OCI-LY3 (cell line): ENCODE results near the gene MAGI1.

Experiments used
- CTCF ChIP-seq: fragments of 200-600, 300-600 bp; sonication (generic); IDR thresholded peaks from 2 replicates; pipeline ENCODE4 v1.5.1; 2014; ENCODE audit warnings: antibody characterized with exemption, low read length, low read depth
- EZH2phosphoT487 ChIP-seq: fragments of 200-600 bp; shearing (Covaris generic); IDR thresholded peaks from 2 replicates; pipeline ENCODE4 v1.6.1; 2018; ENCODE audit warnings: antibody characterized with exemption, mixed run types, low read depth

DNA sequence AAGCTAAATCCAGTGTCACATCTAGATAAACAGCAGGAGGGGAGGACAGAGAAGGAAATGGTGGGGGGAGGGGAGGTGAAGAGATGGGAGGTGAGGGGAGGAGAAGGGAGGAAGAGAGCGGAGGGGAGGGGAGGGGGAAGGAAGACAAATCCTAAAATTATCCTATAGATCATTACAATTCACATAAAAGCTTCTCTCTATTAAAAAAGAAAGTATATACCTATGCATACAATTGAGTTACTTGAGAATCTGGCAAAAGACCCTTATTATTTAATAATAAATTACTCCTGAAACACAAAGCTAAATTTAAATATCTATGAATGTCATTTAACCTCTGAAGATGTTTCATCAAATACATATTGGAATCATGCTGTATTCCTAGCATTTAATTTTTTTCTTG, 303.9 kb downstream of the MAGI1 start:
- TF ChIP-seq CTCF (no peak), EZH2phosphoT487 (no peak)
